ENCODE data around the gene GAB1. TPM values are rescaled to one million over a fixed set of nuclear protein-coding genes. Genes with fewer than 3 reads are reported as not detected.

Gene GAB1
- total and polyA plus RNA-seq, 7 experiments from 2014 or later: 0.67 to 6.4 (median 2.2) TPM; not detected in 3

DNA sequence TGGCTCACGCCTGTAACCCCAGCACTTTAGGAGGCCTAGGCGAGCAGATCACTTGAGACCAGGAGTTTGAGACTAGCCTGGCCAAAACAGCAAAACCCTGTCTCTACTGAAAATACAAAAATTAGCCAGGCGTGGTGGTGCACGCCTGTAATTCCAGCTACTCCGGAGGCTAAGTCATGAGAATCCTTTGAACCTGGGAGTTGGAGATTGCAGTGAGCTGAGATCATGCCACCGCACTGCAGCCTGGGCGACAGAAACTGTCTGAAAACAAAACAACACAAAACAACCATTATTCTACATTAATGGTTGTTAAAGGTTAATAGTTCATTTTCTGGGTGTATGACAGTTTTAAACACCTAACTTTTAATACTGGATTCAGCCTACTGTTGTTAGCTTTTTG, 175.2 kb downstream of the GAB1 start:
- intact Hi-C loops (cut with micrococcal nuclease): loop anchor here (2.0 to 10.0 kb wide), 6 partner anchors 109 to 1387 kb away; partner anchors contain the start of gene INPP4B (in 1 of the 2)
- DNase-seq (no peak), ATAC-seq (no peak)
- Histone ChIP-seq H3K27me3 (ENCODE audit: control insufficient read depth in 2 of 2, insufficient read depth in 2 of 2, low read length in 2 of 2) (no peaks in the 10 kb centered on the region), H3K27ac (ENCODE audit: low read depth, low read length) (no peak overlapping the region), H3K4me3 (ENCODE audit: low read length) (no peak overlapping the region), H3K9me3 (ENCODE audit: control insufficient read depth in 2 of 3, low read length in 3 of 3) (no peaks in the 10 kb centered on the region), H3K36me3 (ENCODE audit: control insufficient read depth in 2 of 3, insufficient read depth in 3 of 3, low read length in 3 of 3) (peaks cover 0 to 10% (median 0%) of the 10 kb centered on the region in 3 experiments), H3K4me1 (ENCODE audit: control insufficient read depth in 2 of 2, insufficient read depth in 2 of 2, low read length in 2 of 2) (peaks cover 19 to 23% of the 10 kb centered on the region in 2 donors)
- H3K27me3 Mint-ChIP-seq: peaks cover 0 to 44% (median 0%) of the 10 kb centered on the region in 5 donors
- H3K4me3 Mint-ChIP-seq: peak overlapping the region in 4 of 10 donors; percentile 10 to 97 (median 25)
- H3K36me3 Mint-ChIP-seq: peaks cover 0 to 6% (median under 1%) of the 10 kb centered on the region in 5 donors
- peak overlapping the region in 2 of 9 donors; percentile 97 to 100 for H3K27ac Mint-ChIP-seq
- peaks cover 0 to 5% (median 0%) of the 10 kb centered on the region in 11 donors for H3K9me3 Mint-ChIP-seq
- H3K4me1 Mint-ChIP-seq: peaks cover 15 to 37% (median 24%) of the 10 kb centered on the region in 7 donors
- ChIA-PET CTCF (interaction anchor here (0.6 kb wide), 1 partner anchor 286 kb away, joined by 3 read pairs; no protein-coding TSS in a partner anchor), POLR2A (no interaction called here)

DNA sequence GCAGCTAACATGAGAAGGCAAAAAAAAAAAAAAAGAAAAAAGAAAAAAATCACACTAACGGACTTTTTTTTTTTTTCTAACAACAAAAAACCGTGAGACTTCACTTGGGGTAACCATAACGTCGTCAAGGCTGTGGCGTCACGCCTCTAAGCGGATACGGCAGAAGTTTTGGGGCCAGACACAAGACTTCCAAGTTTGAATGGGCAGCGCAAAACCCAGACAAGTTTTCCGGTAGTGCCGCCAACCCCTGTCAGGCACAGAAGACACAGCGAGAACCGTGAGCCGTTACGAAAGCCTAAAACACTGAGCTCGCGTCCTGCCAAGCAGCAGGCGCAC, 176.3 kb downstream of the GAB1 start:
- Histone ChIP-seq H3K9me3 (ENCODE audit: control insufficient read depth in 2 of 3, low read length in 3 of 3) (no peaks in the 10 kb centered on the region), H3K27me3 (ENCODE audit: control insufficient read depth in 2 of 2, insufficient read depth in 2 of 2, low read length in 2 of 2) (no peaks in the 10 kb centered on the region), H3K36me3 (ENCODE audit: control insufficient read depth in 2 of 3, insufficient read depth in 3 of 3, low read length in 3 of 3) (peaks cover 0 to 14% (median 0%) of the 10 kb centered on the region in 3 experiments), H3K4me1 (ENCODE audit: control insufficient read depth in 2 of 2, insufficient read depth in 2 of 2, low read length in 2 of 2) (peaks cover 20 to 33% of the 10 kb centered on the region in 2 donors), H3K27ac (ENCODE audit: low read depth, low read length) (peak overlapping the region; percentile 98), H3K4me3 (ENCODE audit: low read length) (peak overlapping the region; percentile 91)
- POLR2A ChIA-PET: interaction anchor here (1.3 to 1.9 kb wide), 4 partner anchors 9 to 14 kb away, joined by 3 to 5 read pairs (median 4); no protein-coding TSS in a partner anchor
- CTCF ChIA-PET: no interaction called here
- intact Hi-C loops (cut with micrococcal nuclease): loop anchor here (1.0 to 10.0 kb wide), 13 partner anchors 12 to 1667 kb away; partner anchors contain the start of genes USP38 (in 2 of the 2), ABCE1 (in 1 of the 2), ANAPC10 (in 1 of the 2) and INPP4B (in 1 of the 2)
- peaks cover 0 to 5% (median 0%) of the 10 kb centered on the region in 11 donors for H3K9me3 Mint-ChIP-seq
- peaks cover 22 to 48% (median 35%) of the 10 kb centered on the region in 7 donors for H3K4me1 Mint-ChIP-seq
- ATAC-seq: peak; percentile 70
- DNase-seq: peak in 1 of 9 donors; percentile 91
- H3K4me3 Mint-ChIP-seq: peak overlapping the region; percentile 93 to 100 (median 98)
- H3K27me3 Mint-ChIP-seq: peaks cover 0 to 36% (median 0%) of the 10 kb centered on the region in 5 donors
- peaks cover 0 to 10% (median 6%) of the 10 kb centered on the region in 5 donors for H3K36me3 Mint-ChIP-seq
- peak overlapping the region; percentile 97 to 100 (median 100) for H3K27ac Mint-ChIP-seq

DNA sequence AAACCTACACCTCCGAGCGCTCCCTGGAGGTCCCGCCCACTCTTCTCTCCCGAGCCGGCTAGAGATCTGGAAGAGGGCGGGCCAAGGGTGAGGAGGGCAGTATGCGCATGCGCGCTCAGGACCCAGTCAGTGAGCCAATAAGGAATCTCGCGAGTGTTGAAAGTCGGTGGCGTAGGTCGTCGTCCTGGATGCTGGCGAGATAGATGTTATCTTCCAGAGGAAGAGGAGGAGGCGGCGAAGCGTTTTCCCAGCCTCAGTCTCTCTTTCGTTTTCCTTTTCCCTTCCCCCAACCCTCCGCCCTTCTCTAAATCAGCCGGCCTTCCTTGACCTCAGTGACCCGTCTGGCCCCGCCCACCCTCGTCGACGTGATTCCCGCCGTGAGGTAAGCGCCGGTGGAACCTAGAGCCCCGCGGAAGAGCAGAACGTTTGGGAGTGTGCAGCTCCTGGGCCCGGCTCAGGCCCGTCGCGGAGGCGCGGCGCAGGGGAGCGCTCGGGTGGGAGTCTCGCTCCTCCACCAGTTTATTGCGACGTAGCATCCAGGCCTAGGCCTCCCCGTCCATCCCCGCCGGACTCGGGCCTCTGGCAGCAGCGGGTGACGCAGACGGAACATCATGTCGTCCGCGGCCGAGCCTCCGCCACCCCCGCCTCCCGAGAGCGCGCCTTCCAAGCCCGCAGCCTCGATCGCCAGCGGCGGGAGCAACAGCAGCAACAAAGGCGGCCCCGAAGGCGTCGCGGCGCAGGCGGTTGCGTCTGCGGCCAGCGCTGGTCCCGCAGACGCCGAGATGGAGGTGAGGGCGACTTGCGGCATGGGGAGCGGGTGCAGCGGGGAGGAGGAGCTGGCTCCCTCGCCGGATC, 176.9 kb downstream of the GAB1 start, which contains the start of gene SMARCA5:
Gene SMARCA5, plus strand, starts transcription at position 389 of the 855 bp plus-strand sequence. Its CDS starts 223 bp downstream, at position 612.
- Histone ChIP-seq H3K27me3 (ENCODE audit: control insufficient read depth in 2 of 2, insufficient read depth in 2 of 2, low read length in 2 of 2) (no peaks in the 10 kb centered on the region), H3K36me3 (ENCODE audit: control insufficient read depth in 2 of 3, insufficient read depth in 3 of 3, low read length in 3 of 3) (peaks cover 0 to 14% (median 0%) of the 10 kb centered on the region in 3 experiments), H3K9me3 (ENCODE audit: control insufficient read depth in 2 of 3, low read length in 3 of 3) (no peaks in the 10 kb centered on the region), H3K4me3 (ENCODE audit: low read length) (peak within 1 kb of the TSS; percentile 91), H3K27ac (ENCODE audit: low read depth, low read length) (peak within 1 kb of the TSS; percentile 98), H3K4me1 (ENCODE audit: control insufficient read depth in 2 of 2, insufficient read depth in 2 of 2, low read length in 2 of 2) (peaks cover 20 to 36% of the 10 kb centered on the region in 2 donors)
- peak; percentile 92 for ATAC-seq
- H3K36me3 Mint-ChIP-seq: peaks cover 0 to 10% (median 6%) of the 10 kb centered on the region in 5 donors
- intact Hi-C loops (cut with micrococcal nuclease): loop anchor here (1.0 to 10.0 kb wide), 13 partner anchors 12 to 1667 kb away; partner anchors contain the start of genes ABCE1 (in 2 of the 2), ANAPC10 (in 2 of the 2), USP38 (in 2 of the 2) and INPP4B (in 1 of the 2)
- peak; percentile 93 to 99 (median 98) for DNase-seq
- peaks cover 22 to 54% (median 37%) of the 10 kb centered on the region in 7 donors for H3K4me1 Mint-ChIP-seq
- H3K27ac Mint-ChIP-seq: peak within 1 kb of the TSS; percentile 97 to 100 (median 100)
- CTCF ChIA-PET: interaction anchor here (0.6 kb wide), 1 partner anchor 46 kb away, joined by 3 read pairs; no protein-coding TSS in a partner anchor
- H3K4me3 Mint-ChIP-seq: peak within 1 kb of the TSS; percentile 93 to 100 (median 98)
- peaks cover 0 to 5% (median 0%) of the 10 kb centered on the region in 11 donors for H3K9me3 Mint-ChIP-seq
- POLR2A ChIA-PET: interaction anchor here (1.0 to 1.9 kb wide), 5 partner anchors 9 to 46 kb away, joined by 3 to 7 read pairs (median 4); no protein-coding TSS in a partner anchor
- H3K27me3 Mint-ChIP-seq: peaks cover 0 to 30% (median 0%) of the 10 kb centered on the region in 5 donors

DNA sequence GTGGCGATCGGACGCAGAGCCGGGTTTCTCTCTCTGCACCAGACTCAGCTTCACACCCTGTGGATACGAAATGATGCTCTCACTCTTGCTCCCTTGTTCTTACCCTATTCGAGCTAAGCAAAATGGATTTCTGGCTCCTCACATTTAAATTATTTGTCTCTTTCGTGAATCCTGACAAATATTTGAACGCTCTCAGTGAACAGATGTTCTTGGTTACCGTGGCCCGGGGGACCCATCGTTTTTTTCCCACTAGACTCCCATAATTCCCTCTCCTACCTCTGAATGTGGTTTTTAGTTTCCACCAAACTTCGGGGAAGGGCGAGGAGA, 177.5 kb downstream of the GAB1 start:
- no peak for ATAC-seq
- POLR2A ChIA-PET: interaction anchor here (1.0 to 1.9 kb wide), 6 partner anchors 9 to 45 kb away, joined by 3 to 7 read pairs (median 4); no protein-coding TSS in a partner anchor
- Histone ChIP-seq H3K27me3 (ENCODE audit: control insufficient read depth in 2 of 2, insufficient read depth in 2 of 2, low read length in 2 of 2) (no peaks in the 10 kb centered on the region), H3K36me3 (ENCODE audit: control insufficient read depth in 2 of 3, insufficient read depth in 3 of 3, low read length in 3 of 3) (peaks cover 0 to 14% (median 0%) of the 10 kb centered on the region in 3 experiments), H3K9me3 (ENCODE audit: control insufficient read depth in 2 of 3, low read length in 3 of 3) (no peaks in the 10 kb centered on the region), H3K4me3 (ENCODE audit: low read length) (peak overlapping the region; percentile 91), H3K27ac (ENCODE audit: low read depth, low read length) (peak overlapping the region; percentile 98), H3K4me1 (ENCODE audit: control insufficient read depth in 2 of 2, insufficient read depth in 2 of 2, low read length in 2 of 2) (peaks cover 20 to 36% of the 10 kb centered on the region in 2 donors)
- Mint-ChIP-seq H3K4me1 (peaks cover 28 to 60% (median 43%) of the 10 kb centered on the region in 7 donors), H3K27me3 (peaks cover 0 to 24% (median 0%) of the 10 kb centered on the region in 5 donors), H3K4me3 (peak overlapping the region; percentile 93 to 100 (median 98)), H3K36me3 (peaks cover 0 to 14% (median 10%) of the 10 kb centered on the region in 5 donors), H3K9me3 (peaks cover 0 to 5% (median 0%) of the 10 kb centered on the region in 11 donors), H3K27ac (peak overlapping the region; percentile 97 to 100 (median 100))
- no peak for DNase-seq
- CTCF ChIA-PET: interaction anchor here (0.6 to 0.7 kb wide), 2 partner anchors 34 to 45 kb away, joined by 3 read pairs; no protein-coding TSS in a partner anchor
- intact Hi-C loops (cut with micrococcal nuclease): loop anchor here (1.0 to 10.0 kb wide), 5 partner anchors 669 to 1584 kb away; partner anchors contain the start of genes ABCE1 (in 1 of the 2), ANAPC10 (in 1 of the 2) and INPP4B (in 1 of the 2)

DNA sequence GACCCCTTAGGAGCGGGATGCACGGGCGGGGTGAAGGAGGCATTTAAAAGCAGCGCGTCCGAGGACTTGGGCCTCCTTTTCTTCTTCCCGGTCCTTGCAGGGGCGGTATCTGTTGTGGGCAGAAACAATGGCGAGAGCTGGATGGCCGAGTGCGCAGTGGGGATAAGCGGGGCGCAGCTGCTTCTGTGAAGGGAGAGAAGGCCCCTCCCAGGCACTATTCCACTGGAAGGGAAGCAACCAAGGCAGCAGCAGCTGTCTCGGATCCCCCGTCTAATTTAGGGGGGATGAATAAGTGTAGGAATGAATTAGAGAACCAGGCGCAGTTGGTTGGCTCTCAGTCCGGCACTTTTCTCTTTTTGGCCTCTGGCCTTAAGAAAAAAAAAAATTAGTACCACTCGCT, 177.8 kb downstream of the GAB1 start:
- Mint-ChIP-seq H3K36me3 (peaks cover 3 to 18% (median 13%) of the 10 kb centered on the region in 5 donors), H3K4me1 (peaks cover 32 to 63% (median 46%) of the 10 kb centered on the region in 7 donors), H3K27me3 (peaks cover 0 to 20% (median 0%) of the 10 kb centered on the region in 5 donors), H3K9me3 (peaks cover 0 to 5% (median 0%) of the 10 kb centered on the region in 11 donors), H3K4me3 (peak overlapping the region; percentile 93 to 100 (median 98)), H3K27ac (peak overlapping the region; percentile 97 to 100 (median 100))
- ATAC-seq (no peak), DNase-seq (peak in 5 of 9 donors; percentile 6 to 38 (median 8))
- Histone ChIP-seq H3K27me3 (ENCODE audit: control insufficient read depth in 2 of 2, insufficient read depth in 2 of 2, low read length in 2 of 2) (no peaks in the 10 kb centered on the region), H3K4me1 (ENCODE audit: control insufficient read depth in 2 of 2, insufficient read depth in 2 of 2, low read length in 2 of 2) (peaks cover 20 to 39% of the 10 kb centered on the region in 2 donors), H3K36me3 (ENCODE audit: control insufficient read depth in 2 of 3, insufficient read depth in 3 of 3, low read length in 3 of 3) (peaks cover 0 to 15% (median 0%) of the 10 kb centered on the region in 3 experiments), H3K4me3 (ENCODE audit: low read length) (peak overlapping the region; percentile 91), H3K9me3 (ENCODE audit: control insufficient read depth in 2 of 3, low read length in 3 of 3) (no peaks in the 10 kb centered on the region), H3K27ac (ENCODE audit: low read depth, low read length) (peak overlapping the region; percentile 98)
- intact Hi-C loops (cut with micrococcal nuclease): loop anchor here (1.0 to 10.0 kb wide), 5 partner anchors 670 to 1584 kb away; partner anchors contain the start of genes ABCE1 (in 1 of the 2), ANAPC10 (in 1 of the 2) and INPP4B (in 1 of the 2)
- CTCF ChIA-PET: interaction anchor here (0.6 to 1.3 kb wide), 3 partner anchors 35 to 45 kb away, joined by 3 read pairs; no protein-coding TSS in a partner anchor
- POLR2A ChIA-PET: interaction anchor here (0.6 to 1.9 kb wide), 6 partner anchors 8 to 1147 kb away, joined by 3 to 7 read pairs (median 4); no protein-coding TSS in a partner anchor
